PFSK-1 (cell line): ENCODE measurements around the gene SYNCRIP.

Source experiments
- FOXP2 ChIP-seq: optimal IDR thresholded peaks from 2 replicates; pipeline ENCODE3; 2011; ENCODE audit warnings: borderline replicate concordance, control low read depth, inconsistent platforms; ENCODE audit not compliant: insufficient read depth; ENCODE audit errors: extremely low read length, extremely low read depth
- POLR2AphosphoS5 ChIP-seq: IDR thresholded peaks from 2 replicates; pipeline ENCODE4 v1.6.1; 2012; ENCODE audit warnings: low read depth, mild to moderate bottlenecking, control low read depth, low read length, moderate library complexity
- SIN3A ChIP-seq: IDR thresholded peaks from 2 replicates; pipeline ENCODE4 v1.6.1; 2012; ENCODE audit warnings: mild to moderate bottlenecking, low read length, moderate library complexity, borderline replicate concordance; ENCODE audit not compliant: insufficient read depth
- TAF1 ChIP-seq: IDR thresholded peaks from 2 replicates; pipeline ENCODE4 v1.6.1; 2012; ENCODE audit warnings: low read length, control low read depth, borderline replicate concordance; ENCODE audit not compliant: insufficient read depth
- TF ChIP-seq, protein P1 (sequence below), 2 experiments: IDR thresholded peaks; 2 replicates each; pipeline versions ENCODE4 v1.6.1 to v1.8.0; 2011 to 2012; ENCODE audit warnings: low read depth in 2 of 2, low read length in 2 of 2, control low read depth in 1 of 2, inconsistent platforms in 1 of 2, mild to moderate bottlenecking in 1 of 2, moderate library complexity in 1 of 2; ENCODE audit not compliant: insufficient read depth in 1 of 2

GRCh38 chr6:85594197-85594930 lies 48.3 kb downstream of the SYNCRIP start:
- TF ChIP-seq SIN3A: peak; percentile 55; the same call in 1 of the 2 replicates
- no peak for TF ChIP-seq TAF1
- TF ChIP-seq, protein P1, sequence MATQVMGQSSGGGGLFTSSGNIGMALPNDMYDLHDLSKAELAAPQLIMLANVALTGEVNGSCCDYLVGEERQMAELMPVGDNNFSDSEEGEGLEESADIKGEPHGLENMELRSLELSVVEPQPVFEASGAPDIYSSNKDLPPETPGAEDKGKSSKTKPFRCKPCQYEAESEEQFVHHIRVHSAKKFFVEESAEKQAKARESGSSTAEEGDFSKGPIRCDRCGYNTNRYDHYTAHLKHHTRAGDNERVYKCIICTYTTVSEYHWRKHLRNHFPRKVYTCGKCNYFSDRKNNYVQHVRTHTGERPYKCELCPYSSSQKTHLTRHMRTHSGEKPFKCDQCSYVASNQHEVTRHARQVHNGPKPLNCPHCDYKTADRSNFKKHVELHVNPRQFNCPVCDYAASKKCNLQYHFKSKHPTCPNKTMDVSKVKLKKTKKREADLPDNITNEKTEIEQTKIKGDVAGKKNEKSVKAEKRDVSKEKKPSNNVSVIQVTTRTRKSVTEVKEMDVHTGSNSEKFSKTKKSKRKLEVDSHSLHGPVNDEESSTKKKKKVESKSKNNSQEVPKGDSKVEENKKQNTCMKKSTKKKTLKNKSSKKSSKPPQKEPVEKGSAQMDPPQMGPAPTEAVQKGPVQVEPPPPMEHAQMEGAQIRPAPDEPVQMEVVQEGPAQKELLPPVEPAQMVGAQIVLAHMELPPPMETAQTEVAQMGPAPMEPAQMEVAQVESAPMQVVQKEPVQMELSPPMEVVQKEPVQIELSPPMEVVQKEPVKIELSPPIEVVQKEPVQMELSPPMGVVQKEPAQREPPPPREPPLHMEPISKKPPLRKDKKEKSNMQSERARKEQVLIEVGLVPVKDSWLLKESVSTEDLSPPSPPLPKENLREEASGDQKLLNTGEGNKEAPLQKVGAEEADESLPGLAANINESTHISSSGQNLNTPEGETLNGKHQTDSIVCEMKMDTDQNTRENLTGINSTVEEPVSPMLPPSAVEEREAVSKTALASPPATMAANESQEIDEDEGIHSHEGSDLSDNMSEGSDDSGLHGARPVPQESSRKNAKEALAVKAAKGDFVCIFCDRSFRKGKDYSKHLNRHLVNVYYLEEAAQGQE (IDR thresholded peaks at IDR 0.05; ENCODE audit: insufficient read depth in 1 of 2, low read depth in 2 of 2, low read length in 2 of 2): peak in 1 of 2 experiments; percentile 17; a peak in 1 of 4 replicates
- TF ChIP-seq POLR2AphosphoS5: no peak
- TF ChIP-seq FOXP2: no peak
